GM15510 (cell line): ENCODE results near the gene SRPX2.

Experiments
- POLR2A ChIP-seq: IDR thresholded peaks from 3 replicates; pipeline ENCODE4 v1.6.1; 2011; ENCODE audit warnings: borderline replicate concordance; ENCODE audit not compliant: insufficient read length; ENCODE audit errors: extremely low read depth

The SRPX2 gene

DNA sequence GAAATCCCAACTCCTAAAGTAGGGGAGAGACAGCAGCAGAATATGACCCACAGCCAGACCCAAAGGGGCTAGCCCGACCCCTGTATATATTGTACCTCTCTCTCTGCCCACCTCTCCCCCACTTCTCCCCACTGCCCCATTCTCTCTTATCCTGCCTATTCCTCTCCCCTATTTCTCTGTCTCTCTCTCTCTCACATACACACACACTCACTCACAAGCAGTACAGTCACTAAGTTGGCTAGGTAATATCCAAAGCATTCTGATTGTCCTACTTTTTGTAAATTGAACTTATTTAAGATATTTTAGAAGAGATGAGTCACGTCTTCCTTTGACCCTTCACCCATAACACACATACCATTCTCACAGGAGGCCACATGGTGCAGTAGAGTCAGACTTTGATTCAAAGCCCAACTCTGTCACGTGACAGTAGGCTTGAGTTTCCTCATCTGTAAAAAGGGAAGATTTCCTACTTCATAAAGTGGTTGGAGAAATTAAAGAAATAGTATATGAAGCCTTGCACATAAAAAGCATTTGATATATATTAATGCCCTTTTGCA is 29.5 kb downstream of the SRPX2 start:
- no peak for TF ChIP-seq POLR2A

DNA sequence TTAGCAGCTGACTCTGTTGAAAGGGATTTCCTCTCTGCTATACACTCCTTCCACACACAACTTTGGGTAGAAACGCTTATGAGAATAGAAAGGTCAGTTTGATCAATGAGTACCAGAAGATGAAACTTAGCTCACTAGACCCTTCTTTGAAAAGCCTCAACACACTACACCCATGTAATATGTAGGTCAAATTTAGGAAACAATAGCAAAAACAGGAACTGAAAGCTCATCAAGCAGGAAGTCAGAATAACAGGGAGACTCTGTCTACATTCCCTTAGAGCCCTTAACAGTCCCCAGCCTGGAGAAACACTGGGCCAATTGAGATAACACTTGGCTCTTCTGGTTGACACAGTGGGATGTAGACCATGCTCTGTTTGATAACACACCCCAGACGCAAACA is 30.7 kb downstream of the SRPX2 start:
- TF ChIP-seq POLR2A: no peak

DNA sequence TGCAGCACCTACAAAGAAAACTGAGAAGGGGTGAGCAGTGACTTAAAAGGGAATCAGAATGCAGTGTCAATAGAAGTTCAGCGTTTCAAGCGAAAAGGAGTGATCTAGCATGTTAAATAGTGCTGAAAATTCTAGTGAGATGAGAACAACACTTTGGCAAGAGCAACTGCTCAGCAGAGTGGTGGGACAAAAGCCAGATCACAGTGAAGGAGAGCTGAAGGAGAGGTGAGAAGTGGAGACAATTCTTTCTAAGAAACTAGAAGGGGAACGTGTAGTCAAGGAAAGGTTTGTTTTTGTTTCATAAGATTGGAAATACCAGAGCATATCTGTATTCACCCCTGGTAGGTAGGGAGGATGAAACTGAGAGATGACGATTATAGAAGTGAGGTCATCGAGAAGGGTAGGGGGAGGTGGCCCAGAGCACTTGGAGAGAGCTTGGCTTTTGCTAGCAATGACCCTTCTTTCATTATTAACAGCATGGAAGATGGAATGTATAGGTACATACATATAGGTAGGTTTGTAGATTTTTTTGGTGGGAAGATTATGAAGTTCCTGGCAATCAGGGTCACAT is 33.7 kb downstream of the SRPX2 start:
- no peak for TF ChIP-seq POLR2A

DNA sequence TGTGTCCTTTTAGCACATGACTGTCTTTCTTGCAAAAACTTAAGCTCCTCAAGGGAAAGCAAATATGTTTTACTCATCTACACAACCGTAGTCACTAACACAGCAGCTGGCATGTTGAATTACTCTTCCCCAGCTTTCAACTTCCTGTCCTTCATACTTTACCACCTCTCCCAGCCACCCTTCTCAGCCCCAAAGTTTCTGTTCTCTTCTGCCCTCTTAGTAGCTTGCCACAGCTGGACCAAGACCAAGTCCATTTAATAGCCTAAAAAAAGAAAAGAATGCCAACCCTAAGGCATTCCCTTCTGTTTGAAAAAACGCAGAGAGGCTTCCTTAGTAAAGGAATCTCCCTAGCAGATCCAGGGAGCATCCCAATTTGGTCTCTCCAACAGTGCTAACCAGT is 36.8 kb downstream of the SRPX2 start:
- no peak for TF ChIP-seq POLR2A

DNA sequence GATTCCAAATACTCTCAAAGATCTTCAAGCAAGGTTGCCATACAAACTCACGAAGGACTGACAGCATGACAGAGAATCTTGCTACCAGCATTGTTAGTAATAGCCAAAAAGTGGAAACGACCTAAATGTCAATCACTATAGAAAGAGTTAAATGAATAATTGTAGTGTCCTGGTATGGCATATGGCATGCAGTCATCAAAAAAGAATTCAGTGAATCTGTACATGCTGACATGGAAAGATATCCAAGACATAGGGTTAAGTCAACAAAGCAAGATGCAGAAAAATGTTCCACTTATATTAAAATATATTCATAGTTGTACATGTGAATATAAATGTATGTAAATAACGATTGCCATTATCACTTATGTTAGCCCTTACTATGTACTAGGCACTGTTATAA is 37.6 kb downstream of the SRPX2 start:
- no peak for TF ChIP-seq POLR2A

DNA sequence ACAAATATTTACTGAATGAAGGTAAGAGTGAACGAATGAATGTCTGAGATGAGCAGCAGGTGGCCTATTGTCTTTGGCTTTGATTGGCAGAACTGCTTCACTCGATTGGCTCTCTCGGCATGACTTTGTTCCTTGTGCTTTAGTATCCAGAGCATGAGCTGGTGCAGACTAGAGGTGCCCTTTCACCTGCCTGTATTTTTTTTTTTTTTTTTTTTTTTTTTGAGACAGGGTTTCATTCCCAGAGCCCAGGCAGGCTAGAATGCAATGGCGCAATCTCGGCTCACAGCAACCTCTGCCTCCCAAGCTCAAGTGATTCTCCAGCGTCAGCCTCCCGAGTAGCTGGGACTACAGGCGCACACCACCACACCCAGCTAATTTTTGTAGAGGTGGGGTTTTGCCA is 38.9 kb downstream of the SRPX2 start:
- no peak for TF ChIP-seq POLR2A

DNA sequence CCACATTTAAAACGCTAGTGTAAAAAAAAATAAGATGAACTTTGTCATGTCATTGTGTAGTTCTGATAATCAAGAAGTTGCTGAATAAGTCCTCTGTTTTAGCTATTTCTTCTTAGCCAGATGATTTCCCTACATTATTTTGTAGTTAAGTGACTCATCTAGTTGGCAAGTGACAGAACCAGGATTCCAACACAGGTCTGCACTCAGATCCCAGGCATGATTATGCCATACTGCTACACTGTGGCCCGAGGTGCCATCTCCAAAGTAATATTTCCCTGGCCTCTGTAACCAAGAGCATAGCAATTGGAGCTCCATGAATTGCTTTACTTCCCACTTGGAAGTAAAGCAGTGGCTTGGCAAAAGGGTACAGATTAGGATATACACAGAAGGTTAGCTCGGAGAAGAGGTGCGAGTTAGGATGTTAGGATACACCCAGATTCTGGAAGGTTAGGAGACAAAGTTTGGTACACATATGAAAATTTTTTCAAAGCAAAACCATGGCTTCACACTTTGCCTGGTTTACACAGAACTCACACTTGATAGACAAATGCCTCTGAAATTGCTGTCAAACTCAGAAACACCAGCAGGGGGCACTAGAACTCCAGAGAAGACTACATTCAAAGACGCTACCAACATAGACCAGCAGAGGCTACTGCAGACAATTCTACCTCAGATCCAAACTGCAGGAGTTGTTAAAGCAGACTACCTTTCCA is 41.4 kb downstream of the SRPX2 start:
- no peak for TF ChIP-seq POLR2A

DNA sequence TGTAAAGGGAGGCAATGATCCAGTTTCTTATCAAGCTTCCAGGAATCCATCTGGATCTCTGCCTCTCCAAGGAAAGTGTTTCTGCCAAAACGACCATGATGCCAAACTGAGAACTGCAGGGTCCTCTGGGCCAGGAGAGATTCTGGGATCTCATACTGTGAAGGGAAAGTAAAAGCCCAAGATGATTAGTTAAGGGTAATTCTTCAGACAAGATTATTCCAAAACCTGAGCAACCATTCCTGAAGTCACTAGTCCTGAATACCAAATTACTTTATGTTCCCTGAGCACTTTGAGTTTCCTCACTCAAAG is 42.0 kb downstream of the SRPX2 start:
- TF ChIP-seq POLR2A: no peak

DNA sequence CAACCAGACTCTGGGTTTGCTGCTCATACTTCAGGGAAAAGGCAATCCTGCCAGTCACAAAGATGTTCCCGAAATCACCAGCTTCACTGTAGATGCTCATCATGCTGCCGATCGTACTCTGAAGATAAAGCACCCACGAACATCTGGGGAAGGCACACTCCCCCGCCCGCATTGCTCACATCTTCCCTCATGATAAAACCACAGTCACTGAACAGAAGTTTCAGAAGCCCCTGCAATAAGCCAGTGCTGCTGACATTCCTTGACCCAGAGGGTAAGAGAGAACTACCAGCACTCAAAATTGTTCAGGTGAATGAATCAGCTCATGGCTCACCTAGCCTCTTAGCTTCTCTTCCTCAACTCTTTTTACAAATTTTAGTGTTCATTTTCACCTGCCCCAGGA is 43.1 kb downstream of the SRPX2 start:
- no peak for TF ChIP-seq POLR2A

DNA sequence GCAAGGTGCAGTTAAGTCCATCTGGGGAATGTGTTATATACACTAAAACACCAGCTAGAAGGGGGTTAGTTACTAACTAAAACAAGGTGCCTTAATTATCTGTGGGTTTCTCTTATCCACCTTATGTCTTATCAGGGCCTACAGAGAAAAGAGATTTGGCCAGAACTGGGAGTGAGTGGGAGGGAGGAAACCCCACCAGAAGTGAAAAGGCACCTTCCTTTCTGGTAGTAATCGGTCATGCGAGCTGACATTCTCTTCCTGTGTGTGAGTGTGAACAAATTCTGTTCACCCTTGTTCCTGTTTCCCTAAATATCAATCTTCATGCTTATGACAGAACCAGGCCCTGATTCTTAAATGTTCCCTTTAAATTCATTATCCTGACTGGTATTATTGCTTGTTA is 43.5 kb downstream of the SRPX2 start:
- no peak for TF ChIP-seq POLR2A

DNA sequence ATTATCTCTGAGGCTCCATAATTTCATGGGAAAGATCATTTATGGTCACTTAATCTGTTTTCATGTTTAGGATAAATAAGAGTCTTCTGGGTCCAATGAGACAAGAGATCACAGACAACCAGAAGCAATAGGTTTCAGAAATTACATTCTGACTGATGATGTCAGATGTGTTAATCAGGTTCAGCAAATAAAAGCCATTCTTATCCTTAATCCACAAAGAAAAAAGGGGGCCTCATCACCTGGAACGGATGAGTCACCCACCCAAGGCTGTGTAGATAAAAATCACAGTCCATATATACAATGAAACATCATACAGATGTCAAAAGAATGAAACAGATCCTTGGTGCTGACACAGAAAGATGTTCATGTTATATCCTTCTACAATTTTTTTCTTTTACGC is 51.3 kb downstream of the SRPX2 start:
- TF ChIP-seq POLR2A: no peak

DNA sequence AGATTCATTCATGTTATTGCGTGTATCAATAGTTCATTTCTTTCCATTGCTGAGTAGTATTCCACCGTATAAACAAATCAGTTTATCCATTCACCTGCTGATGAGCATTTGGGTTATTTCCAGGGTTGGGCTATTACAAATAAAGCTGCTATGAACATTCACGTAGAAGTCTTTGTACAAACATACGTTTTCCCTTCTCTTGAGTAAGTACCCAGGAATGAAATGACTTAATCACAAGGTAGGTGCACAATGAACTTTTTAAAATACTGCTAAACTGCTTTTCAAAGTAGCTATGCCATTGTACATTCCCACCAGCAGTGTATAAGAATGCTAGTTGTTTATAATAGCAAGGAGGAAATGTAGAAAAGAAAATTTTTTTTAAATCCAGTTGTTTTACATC is 52.0 kb downstream of the SRPX2 start:
- no peak for TF ChIP-seq POLR2A

DNA sequence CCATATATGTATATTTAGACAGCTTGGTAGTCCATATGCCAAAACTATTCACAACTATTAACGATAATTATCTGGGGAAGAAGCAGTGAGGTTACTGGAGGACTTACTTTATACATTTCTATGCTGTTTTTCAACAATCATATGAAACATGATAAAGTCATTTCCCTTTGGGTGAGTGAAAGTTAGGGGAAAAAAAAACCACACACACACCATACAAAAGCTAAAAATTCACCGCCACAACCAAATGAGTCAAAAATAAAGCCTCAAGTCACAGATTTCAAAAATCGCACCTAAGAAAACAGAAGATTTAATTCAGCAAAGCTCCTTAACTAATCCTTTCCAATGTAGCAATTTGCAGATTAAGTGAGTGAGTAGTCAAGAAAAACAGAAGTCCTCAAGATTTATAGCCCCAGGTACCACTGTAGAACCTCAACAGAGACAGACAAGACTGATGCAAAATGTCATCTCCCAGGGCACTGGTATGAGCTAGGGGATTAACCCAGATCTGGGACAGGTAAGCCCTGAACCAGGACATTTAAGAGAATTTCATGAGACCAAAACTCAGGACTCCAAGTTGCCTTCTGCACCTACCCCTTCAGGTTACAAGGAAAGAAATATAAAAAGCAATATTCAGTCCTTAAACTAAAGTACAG is 52.8 kb downstream of the SRPX2 start:
- no peak for TF ChIP-seq POLR2A

DNA sequence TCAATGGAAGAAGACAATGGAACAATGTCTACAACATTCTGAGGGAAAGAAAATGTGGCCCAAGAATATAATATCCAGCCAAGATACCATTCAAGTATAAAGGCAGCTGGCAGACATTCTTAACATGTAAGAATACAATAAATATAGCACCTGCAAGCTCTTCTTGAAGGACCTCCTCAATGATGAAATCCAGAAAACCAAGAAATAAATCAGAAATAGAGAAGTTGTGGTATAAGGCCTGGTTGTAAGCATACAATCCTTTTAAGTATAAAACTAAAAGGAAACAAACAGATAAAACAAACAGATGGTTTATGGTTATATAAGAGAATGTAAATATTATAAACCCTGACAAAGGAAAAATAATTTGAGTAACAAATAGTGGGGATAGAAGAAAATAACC is 54.6 kb downstream of the SRPX2 start:
- no peak for TF ChIP-seq POLR2A

DNA sequence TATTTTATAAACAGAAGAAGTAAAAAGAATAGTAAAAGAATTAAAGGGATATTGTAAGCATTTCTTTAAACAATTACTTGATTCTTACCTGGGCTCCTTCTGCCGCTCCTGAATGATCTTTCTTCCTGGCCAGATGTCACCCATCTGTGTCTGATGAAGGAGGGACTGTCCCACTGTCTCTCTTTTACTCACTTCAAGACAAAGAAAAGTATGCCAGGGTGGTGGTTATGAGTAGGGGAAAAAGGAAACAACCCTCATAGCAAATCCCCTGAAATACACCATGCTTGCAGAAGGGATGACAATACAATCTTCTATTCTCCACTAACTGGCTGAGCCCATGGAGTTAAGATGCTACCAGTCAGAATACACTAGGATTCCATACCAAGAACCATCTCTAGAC is 56.8 kb downstream of the SRPX2 start:
- TF ChIP-seq POLR2A: no peak
